ENCODE measurements around the gene STRBP. TPM values are rescaled to one million over a fixed set of nuclear protein-coding genes. Genes with fewer than 3 reads are reported as not detected.
"Not testable (repeated sequence)": the region's sequence is repeated elsewhere in the genome, so short reads cannot be mapped to it uniquely, and the experiment has no call there.

The STRBP gene
- total and polyA plus RNA-seq, 4 experiments from 2014 or later = 17.5 to 23.8 (median 21.3) TPM

DNA sequence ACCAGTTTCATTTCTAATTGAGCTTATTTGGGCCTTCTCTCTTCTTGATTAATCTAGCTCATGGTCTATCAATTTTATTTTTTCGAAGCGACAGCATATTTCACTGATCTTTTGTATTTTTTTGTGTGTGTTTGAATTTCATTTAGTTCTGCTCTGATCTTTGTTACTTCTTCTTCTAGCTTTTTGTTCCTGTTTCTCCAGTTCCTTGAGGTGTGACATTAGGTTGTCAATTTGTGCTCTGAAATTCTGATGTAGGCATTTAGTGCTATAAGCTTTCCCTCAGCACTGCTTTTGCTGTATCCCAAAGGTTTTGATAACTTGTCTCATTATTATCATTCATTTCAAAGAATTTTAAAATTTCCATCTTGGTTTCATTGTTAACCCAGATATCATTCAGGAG, 67.3 kb downstream of the STRBP start:
- Mint-ChIP-seq H3K4me3 (no peak overlapping the region), H3K27ac (no peak overlapping the region), H3K27me3 (no peaks in the 10 kb centered on the region), H3K9me3 (peaks cover 0 to 3% (median 0%) of the 10 kb centered on the region in 8 donors), H3K36me3 (peaks cover 0 to 20% of the 10 kb centered on the region in 2 donors), H3K4me1 (peaks cover 0 to 3% (median under 1%) of the 10 kb centered on the region in 4 donors)
- Histone ChIP-seq H3K27me3 (ENCODE audit: insufficient read depth, low read length) (no peaks in the 10 kb centered on the region), H3K4me1 (ENCODE audit: insufficient read depth, low read length) (no peaks in the 10 kb centered on the region), H3K36me3 (ENCODE audit: insufficient read depth, low read length) (no peaks in the 10 kb centered on the region), H3K4me3 (ENCODE audit: low read length in 2 of 2) (no peak overlapping the region), H3K9me3 (ENCODE audit: control insufficient read depth in 1 of 2, low read length in 2 of 2) (no peaks in the 10 kb centered on the region), H3K27ac (ENCODE audit: low read depth, low read length) (no peak overlapping the region)
- DNase-seq = no peak
- POLR2A ChIA-PET (ENCODE audit: partially characterized antibody) = no interaction called here
- CTCF ChIA-PET (ENCODE audit: partially characterized antibody) = no interaction called here
- intact Hi-C loops (cut with micrococcal nuclease) = no loop called here

DNA sequence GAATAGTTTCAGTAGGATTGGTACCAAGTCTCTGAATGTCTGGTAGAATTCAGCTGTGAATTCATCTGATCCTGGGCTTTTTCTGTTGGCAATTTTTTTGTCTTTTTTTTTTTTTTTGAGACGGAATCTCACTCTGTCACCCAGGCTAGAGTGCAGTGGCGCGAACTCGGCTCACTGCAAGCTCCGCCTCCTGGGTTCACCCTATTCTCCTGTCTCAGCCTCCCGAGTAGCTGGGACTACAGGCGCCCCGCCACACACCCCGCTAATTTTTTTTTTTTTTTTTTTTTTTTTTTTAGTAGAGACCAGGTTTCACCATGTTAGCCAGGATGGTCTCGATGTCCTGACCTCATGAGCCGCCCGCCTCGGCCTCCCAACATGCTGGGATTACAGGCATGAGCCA, 67.9 kb downstream of the STRBP start:
- H3K4me1 Mint-ChIP-seq; DNase-seq; H3K27me3 Mint-ChIP-seq; POLR2A ChIA-PET (ENCODE audit: partially characterized antibody); intact Hi-C loops (cut with micrococcal nuclease); H3K9me3 ChIP-seq (ENCODE audit: control insufficient read depth in 1 of 2, low read length in 2 of 2); H3K36me3 ChIP-seq (ENCODE audit: insufficient read depth, low read length); H3K9me3 Mint-ChIP-seq; H3K27ac Mint-ChIP-seq; CTCF ChIA-PET (ENCODE audit: partially characterized antibody); H3K4me3 ChIP-seq (ENCODE audit: low read length in 2 of 2); H3K4me3 Mint-ChIP-seq; H3K27ac ChIP-seq (ENCODE audit: low read depth, low read length); H3K27me3 ChIP-seq (ENCODE audit: insufficient read depth, low read length); H3K4me1 ChIP-seq (ENCODE audit: insufficient read depth, low read length): not testable (repeated sequence)
- peaks cover 0 to 20% of the 10 kb centered on the region in 2 donors for H3K36me3 Mint-ChIP-seq

DNA sequence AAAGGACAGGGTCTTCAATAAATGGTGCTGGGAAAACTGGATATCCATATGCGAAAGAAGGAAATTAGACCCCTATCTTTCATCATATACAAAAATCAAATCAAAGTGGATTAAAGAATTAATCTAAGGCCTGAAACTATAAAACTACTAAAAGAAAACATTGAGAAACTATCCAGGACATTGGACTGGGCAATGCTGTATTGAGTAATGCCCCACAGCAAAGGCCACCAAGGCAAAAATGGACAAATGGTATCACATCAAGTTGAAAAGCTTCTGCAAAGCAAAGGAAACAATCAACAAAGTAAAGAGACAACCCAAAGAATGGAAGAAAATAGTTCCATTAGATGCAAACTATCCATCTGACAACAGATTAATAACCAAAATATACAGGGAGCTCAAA, 72.3 kb downstream of the STRBP start:
- Mint-ChIP-seq H3K9me3 (peaks cover 0 to 3% (median 0%) of the 10 kb centered on the region in 8 donors), H3K27me3 (no peaks in the 10 kb centered on the region), H3K36me3 (peaks cover 0 to 5% of the 10 kb centered on the region in 2 donors), H3K4me3 (no peak overlapping the region), H3K27ac (no peak overlapping the region), H3K4me1 (peaks cover 0 to 1% (median 0%) of the 10 kb centered on the region in 4 donors)
- Histone ChIP-seq H3K27me3 (ENCODE audit: insufficient read depth, low read length) (no peaks in the 10 kb centered on the region), H3K4me3 (ENCODE audit: low read length in 2 of 2) (no peak overlapping the region), H3K27ac (ENCODE audit: low read depth, low read length) (no peak overlapping the region), H3K9me3 (ENCODE audit: control insufficient read depth in 1 of 2, low read length in 2 of 2) (no peaks in the 10 kb centered on the region), H3K36me3 (ENCODE audit: insufficient read depth, low read length) (no peaks in the 10 kb centered on the region), H3K4me1 (ENCODE audit: insufficient read depth, low read length) (no peaks in the 10 kb centered on the region)
- DNase-seq = no peak
- CTCF ChIA-PET (ENCODE audit: partially characterized antibody) = no interaction called here
- intact Hi-C loops (cut with micrococcal nuclease) = no loop called here
- POLR2A ChIA-PET (ENCODE audit: partially characterized antibody) = no interaction called here

DNA sequence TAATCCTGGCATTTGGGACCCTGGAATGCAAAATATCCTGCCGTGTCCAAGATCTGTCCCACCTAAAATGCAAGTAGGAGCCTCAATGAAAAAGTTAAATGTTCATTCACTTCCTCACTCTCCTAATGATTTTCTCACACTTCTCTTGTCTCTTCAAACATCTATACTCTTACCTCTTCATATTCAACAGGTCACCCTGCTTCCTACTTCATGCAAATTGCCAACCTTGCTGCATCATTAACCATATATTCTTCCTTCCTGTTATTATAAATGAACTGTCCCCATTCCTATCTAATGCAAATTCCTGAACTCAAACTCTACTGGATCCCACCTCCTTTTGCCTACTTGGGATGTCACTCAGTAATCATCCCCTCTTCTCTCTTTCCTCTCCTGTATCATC, 74.4 kb downstream of the STRBP start:
- Histone ChIP-seq H3K4me1 (ENCODE audit: insufficient read depth, low read length) (no peaks in the 10 kb centered on the region), H3K9me3 (ENCODE audit: control insufficient read depth in 1 of 2, low read length in 2 of 2) (no peaks in the 10 kb centered on the region), H3K4me3 (ENCODE audit: low read length in 2 of 2) (no peak overlapping the region), H3K27ac (ENCODE audit: low read depth, low read length) (no peak overlapping the region), H3K27me3 (ENCODE audit: insufficient read depth, low read length) (no peaks in the 10 kb centered on the region), H3K36me3 (ENCODE audit: insufficient read depth, low read length) (no peaks in the 10 kb centered on the region)
- Mint-ChIP-seq H3K9me3 (peaks cover 0 to 3% (median 0%) of the 10 kb centered on the region in 8 donors), H3K36me3 (peaks cover 0 to under 1% of the 10 kb centered on the region in 2 donors), H3K27me3 (no peaks in the 10 kb centered on the region), H3K27ac (no peak overlapping the region), H3K4me3 (no peak overlapping the region), H3K4me1 (peaks cover 0 to 1% (median 0%) of the 10 kb centered on the region in 4 donors)
- ChIA-PET POLR2A (ENCODE audit: partially characterized antibody) (no interaction called here), CTCF (ENCODE audit: partially characterized antibody) (no interaction called here)
- intact Hi-C loops (cut with micrococcal nuclease) = no loop called here
- no peak for DNase-seq

- no peaks in the 10 kb centered on the region for H3K36me3 ChIP-seq (ENCODE audit: insufficient read depth, low read length)
- H3K27ac ChIP-seq (ENCODE audit: low read depth, low read length) = no peak overlapping the region
- Mint-ChIP-seq H3K4me3 (no peak overlapping the region), H3K36me3 (peaks cover 0 to 5% of the 10 kb centered on the region in 2 donors), H3K4me1 (peaks cover 0 to 2% (median 0%) of the 10 kb centered on the region in 4 donors), H3K9me3 (peaks cover 0 to under 1% (median 0%) of the 10 kb centered on the region in 8 donors), H3K27ac (no peak overlapping the region), H3K27me3 (no peaks in the 10 kb centered on the region)
- intact Hi-C loops (cut with micrococcal nuclease) = no loop called here
- no peak overlapping the region for H3K4me3 ChIP-seq (ENCODE audit: low read length in 2 of 2)
- no peaks in the 10 kb centered on the region for H3K9me3 ChIP-seq (ENCODE audit: control insufficient read depth in 1 of 2, low read length in 2 of 2)
- H3K4me1 ChIP-seq (ENCODE audit: insufficient read depth, low read length) = no peaks in the 10 kb centered on the region
- no peak for DNase-seq
- POLR2A ChIA-PET (ENCODE audit: partially characterized antibody) = no interaction called here
- H3K27me3 ChIP-seq (ENCODE audit: insufficient read depth, low read length) = no peaks in the 10 kb centered on the region
- CTCF ChIA-PET (ENCODE audit: partially characterized antibody) = no interaction called here
These were observed 76.7 kb downstream of the STRBP start for GRCh38 chr9:123191680-123192079.

- H3K4me1 ChIP-seq (ENCODE audit: insufficient read depth, low read length) = no peaks in the 10 kb centered on the region
- POLR2A ChIA-PET (ENCODE audit: partially characterized antibody) = no interaction called here
- no peaks in the 10 kb centered on the region for H3K27me3 ChIP-seq (ENCODE audit: insufficient read depth, low read length)
- no peaks in the 10 kb centered on the region for H3K27me3 Mint-ChIP-seq
- H3K4me3 ChIP-seq (ENCODE audit: low read length in 2 of 2) = no peak overlapping the region
- H3K36me3 Mint-ChIP-seq = peaks cover 0 to 5% of the 10 kb centered on the region in 2 donors
- H3K36me3 ChIP-seq (ENCODE audit: insufficient read depth, low read length) = no peaks in the 10 kb centered on the region
- intact Hi-C loops (cut with micrococcal nuclease) = no loop called here
- H3K4me3 Mint-ChIP-seq = no peak overlapping the region
- H3K4me1 Mint-ChIP-seq = peaks cover 0 to 2% (median 0%) of the 10 kb centered on the region in 4 donors
- no peak for DNase-seq
- no peaks in the 10 kb centered on the region for H3K9me3 ChIP-seq (ENCODE audit: control insufficient read depth in 1 of 2, low read length in 2 of 2)
- H3K27ac ChIP-seq (ENCODE audit: low read depth, low read length) = no peak overlapping the region
- H3K27ac Mint-ChIP-seq = no peak overlapping the region
- no peaks in the 10 kb centered on the region for H3K9me3 Mint-ChIP-seq
- CTCF ChIA-PET (ENCODE audit: partially characterized antibody) = no interaction called here
These were observed 77.1 kb downstream of the STRBP start for GRCh38 chr9:123191260-123191659.

GRCh38 chr9:123187131-123187530, 81.3 kb downstream of the STRBP start:
- H3K36me3 Mint-ChIP-seq = peaks cover 0 to 5% of the 10 kb centered on the region in 2 donors
- CTCF ChIA-PET (ENCODE audit: partially characterized antibody) = interaction anchor here (1.0 kb wide), 1 partner anchor 163 kb away, joined by 3 read pairs; no protein-coding TSS in a partner anchor
- intact Hi-C loops (cut with micrococcal nuclease) = no loop called here
- peaks cover 0 to 2% (median 0%) of the 10 kb centered on the region in 4 donors for H3K4me1 Mint-ChIP-seq
- H3K27me3 Mint-ChIP-seq = no peaks in the 10 kb centered on the region
- no peaks in the 10 kb centered on the region for H3K9me3 ChIP-seq (ENCODE audit: control insufficient read depth in 1 of 2, low read length in 2 of 2)
- H3K9me3 Mint-ChIP-seq = no peaks in the 10 kb centered on the region
- H3K4me3 ChIP-seq (ENCODE audit: low read length in 2 of 2) = no peak overlapping the region
- H3K36me3 ChIP-seq (ENCODE audit: insufficient read depth, low read length) = no peaks in the 10 kb centered on the region
- no peak overlapping the region for H3K27ac ChIP-seq (ENCODE audit: low read depth, low read length)
- H3K4me3 Mint-ChIP-seq = no peak overlapping the region
- H3K4me1 ChIP-seq (ENCODE audit: insufficient read depth, low read length) = no peaks in the 10 kb centered on the region
- H3K27ac Mint-ChIP-seq = peak overlapping the region in 1 of 7 donors; percentile 17
- H3K27me3 ChIP-seq (ENCODE audit: insufficient read depth, low read length) = no peaks in the 10 kb centered on the region
- DNase-seq = no peak
- POLR2A ChIA-PET (ENCODE audit: partially characterized antibody) = interaction anchor here (0.6 kb wide), 1 partner anchor 617 kb away, joined by 3 read pairs; no protein-coding TSS in a partner anchor

DNA sequence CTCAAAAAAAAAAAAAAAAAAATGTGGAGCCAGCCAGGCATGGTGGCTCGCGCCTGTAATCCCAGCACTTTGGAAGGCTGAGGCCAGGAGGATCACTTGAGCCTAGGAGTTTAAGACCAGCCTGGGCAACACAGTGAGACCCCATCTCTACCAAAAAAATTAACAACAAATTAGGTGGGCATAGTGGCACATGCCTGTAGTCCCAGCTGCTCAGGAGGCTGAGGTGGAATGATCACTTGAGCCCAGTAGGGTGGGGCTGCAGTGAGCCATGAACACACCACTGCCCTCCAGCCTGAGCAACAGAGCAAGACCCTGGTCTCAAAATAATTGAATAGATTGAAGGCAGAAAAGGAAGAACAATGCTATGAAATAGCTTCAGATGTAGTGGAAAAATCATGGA, 82.4 kb downstream of the STRBP start:
- CTCF ChIA-PET (ENCODE audit: partially characterized antibody) = interaction anchor here (0.6 kb wide), 1 partner anchor 139 kb away, joined by 6 read pairs; no protein-coding TSS in a partner anchor
- peak overlapping the region in 1 of 7 donors; percentile 48 for H3K27ac Mint-ChIP-seq
- H3K27ac ChIP-seq (ENCODE audit: low read depth, low read length); H3K36me3 ChIP-seq (ENCODE audit: insufficient read depth, low read length); H3K27me3 ChIP-seq (ENCODE audit: insufficient read depth, low read length); H3K9me3 Mint-ChIP-seq; H3K27me3 Mint-ChIP-seq; H3K9me3 ChIP-seq (ENCODE audit: control insufficient read depth in 1 of 2, low read length in 2 of 2); H3K4me1 ChIP-seq (ENCODE audit: insufficient read depth, low read length); intact Hi-C loops (cut with micrococcal nuclease); H3K4me3 ChIP-seq (ENCODE audit: low read length in 2 of 2); POLR2A ChIA-PET (ENCODE audit: partially characterized antibody); H3K4me3 Mint-ChIP-seq; H3K4me1 Mint-ChIP-seq; DNase-seq; H3K36me3 Mint-ChIP-seq: not testable (repeated sequence)

Measured in CD4-positive, alpha-beta memory T cell (primary cell).